Cardiac muscle cell (in vitro differentiated cells and primary cell): ENCODE measurements around the gene GPR35. TPM values are rescaled to one million over a fixed set of nuclear protein-coding genes. Genes with fewer than 3 reads are reported as not detected.

ENCODE experiments used
- DNase-seq, 2 donors: peaks; one replicate each; pipeline versions ENCODE4 v3.0.0 to v3.0.0-alpha.2; 2010 to 2017; ENCODE audit warnings: low read depth in 1 of 2, low spot score in 1 of 2
- H3K27ac ChIP-seq: fragments of 200-600 bp; sonication (generic); 2 replicates; pipeline ENCODE4 v1.5.1; 2016
- H3K27me3 ChIP-seq: fragments of 200-600 bp; sonication (generic); 2 replicates; pipeline ENCODE4 v1.6.0; 2016; ENCODE audit warnings: control low read depth
- H3K36me3 ChIP-seq: fragments of 200-600 bp; sonication (generic); 2 replicates; pipeline ENCODE4 v1.5.1; 2016; ENCODE audit warnings: control low read depth
- H3K4me1 ChIP-seq: fragments of 200-600 bp; sonication (generic); 2 replicates; pipeline ENCODE4 v1.8.1; 2017; ENCODE audit warnings: low read depth, mild to moderate bottlenecking, mixed run types
- H3K4me3 ChIP-seq: fragments of 200-600 bp; sonication (generic); 2 replicates; pipeline ENCODE4 v1.5.1; 2016; ENCODE audit warnings: mild to moderate bottlenecking
- H3K9me3 ChIP-seq: fragments of 200-600 bp; sonication (generic); 2 replicates; pipeline ENCODE4 v1.5.1; 2017; ENCODE audit warnings: low read depth, mild to moderate bottlenecking, control low read depth
- CTCF ChIP-seq: IDR thresholded peaks from 2 replicates; pipeline ENCODE4 v1.5.1; 2012; ENCODE audit warnings: low read depth, mild to moderate bottlenecking, low read length
- polyA plus RNA-seq: library from polyadenylated mRNA; unstranded; fragments of >200 nt; fragmentation: Nextera tagmentation; extraction: Ambion mirVana; gene quantifications from 2 replicates; pipeline ENCODE4 v1.2.1, GENCODE V29; 2016
- total RNA-seq: library from RNA; depleted of rRNA; stranded (reverse); fragments of >200 nt; gene quantifications from 2 replicates; pipeline ENCODE4 v1.2.3, GENCODE V29; 2016

The GPR35 gene
- total and polyA plus RNA-seq, 2 experiments from 2014 or later: 0.40 to 5.1 TPM

GRCh38 chr2:240635121-240635997 is 10.1 kb downstream of the GPR35 start:
- no peaks in the 10 kb centered on the region for H3K27me3 ChIP-seq
- no peak overlapping the region for H3K27ac ChIP-seq
- no peaks in the 10 kb centered on the region for H3K36me3 ChIP-seq
- no peak for DNase-seq
- no peaks in the 10 kb centered on the region for H3K9me3 ChIP-seq
- no peak overlapping the region for H3K4me3 ChIP-seq
- TF ChIP-seq CTCF: no peak
- no peaks in the 10 kb centered on the region for H3K4me1 ChIP-seq

- Histone ChIP-seq H3K27ac (no peak overlapping the region), H3K27me3 (no peaks in the 10 kb centered on the region), H3K4me3 (no peak overlapping the region), H3K4me1 (no peaks in the 10 kb centered on the region), H3K9me3 (no peaks in the 10 kb centered on the region), H3K36me3 (no peaks in the 10 kb centered on the region)
- DNase-seq: no peak
- TF ChIP-seq CTCF: no peak
Observed at GRCh38 chr2:240635998-240636547, 10.8 kb downstream of the GPR35 start.

GRCh38 chr2:240636563-240637115 is 11.4 kb downstream of the GPR35 start:
- Histone ChIP-seq H3K36me3 (no peaks in the 10 kb centered on the region), H3K27me3 (no peaks in the 10 kb centered on the region), H3K27ac (no peak overlapping the region), H3K4me3 (no peak overlapping the region), H3K9me3 (no peaks in the 10 kb centered on the region), H3K4me1 (no peaks in the 10 kb centered on the region)
- TF ChIP-seq CTCF: no peak
- no peak for DNase-seq

- Histone ChIP-seq H3K27ac (no peak overlapping the region), H3K36me3 (no peaks in the 10 kb centered on the region), H3K9me3 (no peaks in the 10 kb centered on the region), H3K4me3 (no peak overlapping the region), H3K4me1 (no peaks in the 10 kb centered on the region), H3K27me3 (no peaks in the 10 kb centered on the region)
- no peak for TF ChIP-seq CTCF
- no peak for DNase-seq
Observed at GRCh38 chr2:240637116-240637900, 12.0 kb downstream of the GPR35 start.

GRCh38 chr2:240637901-240638345 is 12.6 kb downstream of the GPR35 start:
- Histone ChIP-seq H3K9me3 (no peaks in the 10 kb centered on the region), H3K4me3 (no peak overlapping the region), H3K27ac (no peak overlapping the region), H3K36me3 (no peaks in the 10 kb centered on the region), H3K4me1 (no peaks in the 10 kb centered on the region), H3K27me3 (no peaks in the 10 kb centered on the region)
- DNase-seq: no peak
- no peak for TF ChIP-seq CTCF
